GM12864 (cell line): ENCODE results near the gene USP44.

Experiments used
- DNase-seq: peaks from one replicate; pipeline ENCODE4 v3.0.0-alpha.2; 2011; ENCODE audit warnings: low read depth
- H3K4me3 ChIP-seq: 2 replicates; pipeline ENCODE4 v1.5.1; 2011; ENCODE audit warnings: mild to moderate bottlenecking, low read depth, low read length, control low read depth
- TF ChIP-seq, protein P1 (sequence below): IDR thresholded peaks from 2 replicates; pipeline ENCODE4 v1.5.1; 2011; ENCODE audit warnings: low read depth, mild to moderate bottlenecking, moderate library complexity, low read length, control low read depth, inconsistent platforms; ENCODE audit errors: missing control alignments

Gene USP44

GRCh38 chr12:95541436-95541835, 9.8 kb downstream of the USP44 start:
- TF ChIP-seq, protein P1, sequence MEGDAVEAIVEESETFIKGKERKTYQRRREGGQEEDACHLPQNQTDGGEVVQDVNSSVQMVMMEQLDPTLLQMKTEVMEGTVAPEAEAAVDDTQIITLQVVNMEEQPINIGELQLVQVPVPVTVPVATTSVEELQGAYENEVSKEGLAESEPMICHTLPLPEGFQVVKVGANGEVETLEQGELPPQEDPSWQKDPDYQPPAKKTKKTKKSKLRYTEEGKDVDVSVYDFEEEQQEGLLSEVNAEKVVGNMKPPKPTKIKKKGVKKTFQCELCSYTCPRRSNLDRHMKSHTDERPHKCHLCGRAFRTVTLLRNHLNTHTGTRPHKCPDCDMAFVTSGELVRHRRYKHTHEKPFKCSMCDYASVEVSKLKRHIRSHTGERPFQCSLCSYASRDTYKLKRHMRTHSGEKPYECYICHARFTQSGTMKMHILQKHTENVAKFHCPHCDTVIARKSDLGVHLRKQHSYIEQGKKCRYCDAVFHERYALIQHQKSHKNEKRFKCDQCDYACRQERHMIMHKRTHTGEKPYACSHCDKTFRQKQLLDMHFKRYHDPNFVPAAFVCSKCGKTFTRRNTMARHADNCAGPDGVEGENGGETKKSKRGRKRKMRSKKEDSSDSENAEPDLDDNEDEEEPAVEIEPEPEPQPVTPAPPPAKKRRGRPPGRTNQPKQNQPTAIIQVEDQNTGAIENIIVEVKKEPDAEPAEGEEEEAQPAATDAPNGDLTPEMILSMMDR = no peak
- no peak for DNase-seq
- H3K4me3 ChIP-seq = no peak overlapping the region

DNA sequence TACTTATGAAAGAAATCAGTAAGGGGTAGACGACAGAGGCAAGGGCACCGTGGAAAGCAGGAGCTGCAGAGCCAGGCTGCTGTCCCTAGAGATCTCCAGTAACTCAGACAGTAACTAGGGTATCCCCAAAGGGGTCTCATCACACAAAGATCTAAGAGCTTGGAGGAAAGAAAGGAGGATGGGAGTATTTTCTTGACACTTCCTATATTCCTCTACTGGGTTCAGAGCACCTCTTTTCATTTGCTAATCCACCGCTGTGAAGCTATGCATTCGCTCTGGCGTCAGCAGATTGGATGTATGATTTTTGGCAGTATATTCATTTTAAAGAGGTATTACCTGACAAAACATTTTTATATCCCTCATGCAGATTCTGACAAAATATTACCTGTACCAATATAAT, 12.6 kb downstream of the USP44 start:
- no peak overlapping the region for H3K4me3 ChIP-seq
- TF ChIP-seq, protein P1 = no peak

DNA sequence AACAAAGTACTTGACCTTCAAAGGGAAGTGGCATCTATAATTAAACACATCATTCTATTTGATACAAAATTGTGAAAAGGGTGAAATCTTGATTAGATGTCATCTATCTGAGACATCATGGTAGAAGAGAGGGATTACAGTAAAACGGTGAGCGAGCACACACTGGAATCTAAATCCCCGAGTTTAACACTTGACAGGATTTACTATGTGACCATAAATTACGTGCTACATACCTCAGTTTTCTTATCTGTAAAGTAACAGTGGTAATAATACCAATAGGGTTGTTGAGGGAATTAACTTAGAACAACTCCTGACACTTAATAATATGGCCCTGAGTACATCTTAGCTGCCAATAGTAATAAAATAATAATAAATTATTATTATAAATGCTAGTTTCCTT, 13.3 kb downstream of the USP44 start:
- TF ChIP-seq, protein P1 = no peak
- H3K4me3 ChIP-seq = no peak overlapping the region
- DNase-seq = no peak

More for the DNA sequence above, 12.6 kb downstream of the USP44 start:
- no peak for DNase-seq

DNA sequence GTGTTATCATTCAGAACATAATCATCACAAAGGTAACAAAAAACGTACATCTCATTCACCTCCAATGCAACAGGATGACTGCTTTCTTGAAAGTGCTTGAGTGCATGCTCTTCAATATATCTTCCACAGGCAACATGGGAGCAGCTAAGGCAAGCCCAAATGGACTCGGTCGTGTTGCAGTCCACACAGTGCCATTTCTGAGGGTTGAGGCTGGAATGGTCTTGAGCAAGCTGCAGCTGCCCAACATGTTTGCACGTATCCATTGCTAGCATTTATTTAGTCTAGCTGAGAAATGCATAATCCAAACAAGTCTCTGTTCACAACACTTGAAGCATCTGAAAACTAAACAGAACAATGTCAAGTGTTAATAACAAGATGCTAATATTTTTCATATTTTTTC, 17.3 kb downstream of the USP44 start:
- TF ChIP-seq, protein P1 = no peak
- H3K4me3 ChIP-seq = no peak overlapping the region
- no peak for DNase-seq

GRCh38 chr12:95532851-95533250, 18.4 kb downstream of the USP44 start:
- DNase-seq = no peak
- no peak overlapping the region for H3K4me3 ChIP-seq
- TF ChIP-seq, protein P1 = no peak

- TF ChIP-seq, protein P1 = no peak
- DNase-seq = no peak
- no peak overlapping the region for H3K4me3 ChIP-seq
Observed at GRCh38 chr12:95529693-95530225, 21.5 kb downstream of the USP44 start.

DNA sequence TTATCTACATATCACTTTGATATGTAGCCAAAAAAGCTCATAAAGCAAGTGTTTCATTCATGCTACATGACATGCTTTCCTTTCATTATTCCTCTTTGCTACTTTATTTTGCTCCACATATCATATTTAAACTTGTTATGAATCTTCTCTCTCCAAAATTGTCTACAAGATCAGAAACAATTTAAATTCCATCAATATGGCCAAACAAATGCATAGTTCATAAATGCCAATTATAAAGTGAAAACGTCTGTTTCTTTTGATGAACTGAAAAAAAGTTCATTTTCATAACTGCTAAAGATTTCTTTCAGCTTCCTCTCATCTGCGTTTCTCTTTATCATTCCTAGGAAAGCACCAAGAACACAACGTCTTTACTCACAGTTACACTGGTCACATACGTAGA, 22.8 kb downstream of the USP44 start:
- TF ChIP-seq, protein P1 = no peak
- no peak overlapping the region for H3K4me3 ChIP-seq
- DNase-seq = no peak
